LNCAP (cell line): ENCODE measurements around the gene PNLIPRP1.

ENCODE experiments used
- TF ChIP-seq, protein P1 (sequence below): fragments of 450-650 bp; IDR thresholded peaks from 2 replicates; pipeline ENCODE4 v1.5.1; 2017; ENCODE audit warnings: mild to moderate bottlenecking

Gene PNLIPRP1

DNA sequence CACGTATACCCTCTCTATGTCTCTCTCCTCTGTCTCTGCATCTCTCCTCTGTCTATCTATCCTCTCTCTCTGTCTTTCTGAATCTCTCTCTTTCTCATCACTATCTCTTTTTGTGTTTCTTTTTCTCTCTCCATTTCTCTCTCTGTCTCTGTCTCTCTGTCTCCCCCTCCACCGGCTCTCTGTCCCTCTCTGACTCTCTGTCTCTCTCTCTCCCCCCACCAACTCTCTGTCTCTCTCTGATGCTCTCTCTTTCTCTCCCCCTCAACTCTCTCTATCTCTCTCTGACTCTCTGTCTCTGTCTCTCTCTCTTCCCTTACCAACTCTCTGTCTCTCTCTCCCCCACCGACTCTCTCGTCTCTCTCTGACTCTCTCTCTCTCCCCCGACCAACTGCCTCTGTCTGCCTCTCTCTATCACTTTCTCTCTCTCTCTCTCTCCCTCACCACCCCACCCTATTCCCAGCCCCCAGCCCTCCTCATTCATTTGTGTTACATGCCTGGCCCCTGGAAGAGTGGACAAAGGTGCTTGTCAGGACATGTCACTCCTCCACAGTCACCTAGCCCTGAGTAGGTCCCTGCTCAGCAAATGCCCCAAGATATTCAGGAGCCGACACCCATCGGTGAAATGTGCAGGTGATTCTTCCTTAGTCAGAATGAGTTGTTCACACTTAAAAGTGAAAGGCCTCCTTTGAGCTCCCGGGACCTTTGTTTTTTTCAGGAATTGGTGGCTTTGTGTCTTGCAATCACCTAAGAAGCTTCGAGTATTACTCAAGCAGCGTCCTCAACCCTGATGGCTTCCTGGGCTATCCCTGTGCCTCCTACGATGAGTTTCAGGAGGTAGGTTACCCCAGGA is 43.6 kb downstream of the PNLIPRP1 start:
- TF ChIP-seq, protein P1, sequence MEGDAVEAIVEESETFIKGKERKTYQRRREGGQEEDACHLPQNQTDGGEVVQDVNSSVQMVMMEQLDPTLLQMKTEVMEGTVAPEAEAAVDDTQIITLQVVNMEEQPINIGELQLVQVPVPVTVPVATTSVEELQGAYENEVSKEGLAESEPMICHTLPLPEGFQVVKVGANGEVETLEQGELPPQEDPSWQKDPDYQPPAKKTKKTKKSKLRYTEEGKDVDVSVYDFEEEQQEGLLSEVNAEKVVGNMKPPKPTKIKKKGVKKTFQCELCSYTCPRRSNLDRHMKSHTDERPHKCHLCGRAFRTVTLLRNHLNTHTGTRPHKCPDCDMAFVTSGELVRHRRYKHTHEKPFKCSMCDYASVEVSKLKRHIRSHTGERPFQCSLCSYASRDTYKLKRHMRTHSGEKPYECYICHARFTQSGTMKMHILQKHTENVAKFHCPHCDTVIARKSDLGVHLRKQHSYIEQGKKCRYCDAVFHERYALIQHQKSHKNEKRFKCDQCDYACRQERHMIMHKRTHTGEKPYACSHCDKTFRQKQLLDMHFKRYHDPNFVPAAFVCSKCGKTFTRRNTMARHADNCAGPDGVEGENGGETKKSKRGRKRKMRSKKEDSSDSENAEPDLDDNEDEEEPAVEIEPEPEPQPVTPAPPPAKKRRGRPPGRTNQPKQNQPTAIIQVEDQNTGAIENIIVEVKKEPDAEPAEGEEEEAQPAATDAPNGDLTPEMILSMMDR: no peak

DNA sequence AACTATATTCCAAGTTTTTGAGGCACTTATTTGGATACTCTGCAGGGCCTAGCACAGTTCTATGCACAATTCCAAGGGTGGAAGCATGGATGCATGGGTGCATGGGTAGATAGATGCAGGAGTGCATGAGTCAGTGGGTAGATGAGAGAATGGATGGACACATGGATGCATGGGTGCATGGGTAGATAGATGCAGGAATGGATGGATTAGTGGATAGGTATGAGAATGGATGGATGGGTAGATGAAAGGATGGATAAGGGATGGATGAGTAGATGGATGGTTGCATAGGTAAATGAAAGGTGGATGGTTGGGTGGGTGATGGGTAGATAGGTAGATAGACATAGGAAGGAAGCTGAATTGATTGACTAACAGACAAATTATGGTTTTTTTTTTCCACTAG is 45.6 kb downstream of the PNLIPRP1 start:
- TF ChIP-seq, protein P1: no peak

DNA sequence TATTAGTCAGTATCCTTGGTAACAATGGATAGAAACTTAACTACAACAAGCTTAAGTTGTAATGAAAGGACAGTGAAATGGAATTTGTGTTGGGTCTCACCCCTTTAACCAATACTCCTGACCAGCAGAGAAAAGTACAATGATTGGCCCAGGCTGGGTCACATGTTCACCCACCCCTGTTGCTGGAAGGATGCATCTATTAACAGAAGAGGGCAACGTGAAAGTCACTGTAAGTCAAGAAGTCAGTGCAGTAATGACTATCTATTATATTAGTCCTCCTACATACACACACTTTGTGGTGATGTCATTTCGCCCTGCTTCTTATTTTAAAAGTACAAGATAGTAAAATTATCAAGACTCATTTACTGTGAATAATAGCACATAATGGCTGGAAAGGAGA is 46.2 kb downstream of the PNLIPRP1 start:
- TF ChIP-seq, protein P1: no peak

DNA sequence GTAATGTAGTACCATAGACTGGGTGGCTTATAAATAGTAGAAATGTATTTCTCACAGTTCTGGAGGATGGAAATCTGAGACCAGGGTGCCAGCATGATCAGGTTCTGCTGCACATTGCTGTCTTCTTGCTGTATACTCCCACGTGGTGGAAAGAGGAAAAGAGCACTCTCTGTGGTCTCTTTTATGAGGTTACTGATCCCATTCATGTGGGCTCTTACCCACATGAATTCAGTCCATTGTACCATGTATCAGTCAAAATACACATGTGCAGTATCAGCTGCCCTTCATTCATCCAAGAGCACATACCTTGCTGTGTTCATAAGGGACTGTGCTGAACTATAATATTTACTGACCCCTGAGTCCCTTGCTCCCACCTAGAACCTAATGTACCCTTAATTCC is 47.1 kb downstream of the PNLIPRP1 start:
- TF ChIP-seq, protein P1: no peak

DNA sequence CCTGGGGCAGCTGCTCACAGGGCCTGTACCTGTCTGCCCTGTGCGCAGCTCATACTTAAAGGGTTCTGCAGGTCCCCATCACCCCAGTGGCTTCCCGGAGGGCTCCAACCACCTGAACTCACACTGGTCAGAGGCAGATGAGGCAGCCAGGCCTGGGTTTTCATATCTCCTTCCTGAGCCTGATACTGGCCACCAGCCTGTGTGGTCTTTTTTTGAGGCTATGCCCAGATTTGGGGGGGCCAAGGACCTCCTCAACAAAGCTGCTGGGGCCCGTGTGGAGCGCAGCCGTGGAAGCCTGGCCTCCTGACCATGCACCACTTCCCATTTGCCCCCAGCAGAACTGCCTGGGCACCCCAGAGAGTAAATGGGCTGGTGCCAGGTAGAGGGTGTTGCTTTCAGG is 55.7 kb downstream of the PNLIPRP1 start:
- TF ChIP-seq, protein P1: no peak

DNA sequence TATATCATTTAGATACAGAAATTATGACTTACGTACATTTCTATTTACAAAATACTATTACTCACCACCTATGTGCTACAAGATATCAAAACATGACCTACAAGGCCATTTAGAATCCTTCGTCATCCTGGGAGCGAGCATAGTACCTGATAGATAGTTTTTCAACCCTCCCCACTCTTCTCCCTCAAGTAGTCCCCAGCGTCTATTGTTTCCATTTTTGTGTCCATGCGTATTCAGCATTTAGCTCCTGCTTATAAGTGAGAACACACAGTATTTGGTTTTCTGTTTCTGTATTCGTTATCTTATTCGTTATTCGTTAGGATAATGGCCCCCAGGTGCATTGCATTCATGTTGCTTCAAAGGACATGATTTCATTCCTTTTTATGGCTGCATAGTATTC is 58.1 kb downstream of the PNLIPRP1 start:
- TF ChIP-seq, protein P1: no peak

DNA sequence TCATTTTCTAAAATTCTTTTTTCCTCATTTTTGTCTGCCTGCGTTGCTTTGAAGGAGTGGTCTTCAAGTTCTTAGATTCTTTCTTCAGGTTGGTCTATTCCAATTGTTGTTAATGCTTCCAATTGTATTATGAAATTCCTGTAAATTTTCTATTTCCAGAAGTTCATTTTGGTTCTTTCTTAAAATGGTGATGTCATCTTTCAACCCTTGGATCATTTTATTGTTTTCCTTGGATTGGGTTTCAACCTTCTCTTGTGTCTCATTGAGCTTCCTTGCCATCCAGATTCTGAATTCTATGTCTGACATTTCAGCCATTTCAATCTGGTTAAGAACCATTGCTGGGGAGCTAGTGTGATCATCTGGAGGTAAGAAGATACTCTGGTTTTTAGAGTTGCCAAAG is 63.1 kb downstream of the PNLIPRP1 start:
- TF ChIP-seq, protein P1: no peak
